GM12878 (cell line): Measurements from ENCODE around the gene TRAPPC2. TPM values are rescaled to one million over a fixed set of nuclear protein-coding genes. Genes with fewer than 3 reads are reported as not detected.
A peak's percentile ranks its signal among the peaks of the same experiment; 100 is the strongest.

Source experiments
- ATAC-seq: fragments of 200-7000 bp; cut with Tn5 transposase; 3 replicates; pipeline ENCODE4 v1.9.1; 2020; ENCODE audit warnings: mild to moderate bottlenecking, moderate library complexity
- Bru-seq: library from RNA; stranded (reverse); fragments of 400-500 nt; gene quantifications from one replicate; lab custom pipeline; 2021; lab: Mats Ljungman, UMichigan
- BruChase-seq, 2 experiments: library from RNA; stranded (reverse); fragments of 400-500 nt; gene quantifications; one replicate each; lab custom pipeline; 2021; lab: Mats Ljungman, UMichigan
- BruUV-seq: library from RNA; stranded (reverse); fragments of 400-500 nt; replicated peaks from 2 replicates; lab custom pipeline; 2021; lab: Mats Ljungman, UMichigan
- CTCF ChIA-PET: fragments of 300-600 bp; sonication (Branson Sonifier 250); formaldehyde crosslinking; extraction: SDS; loops from one replicate; lab custom pipeline; 2021; ENCODE audit warnings: inconsistent platforms; lab: Yijun Ruan, JAX
- POLR2A ChIA-PET: fragments of 350-600 bp; formaldehyde crosslinking; extraction: SDS; loops from one replicate; lab custom pipeline; 2021; ENCODE audit warnings: inconsistent platforms; lab: Charles Lee
- RAD21 ChIA-PET: fragments of 300-600 bp; sonication (Branson Sonifier 250); formaldehyde crosslinking; loops from one replicate; lab custom pipeline; 2023; ENCODE audit warnings: antibody characterized with exemption; ENCODE audit not compliant: unreplicated experiment; lab: Charles Lee
- SMC1A ChIA-PET: fragments of 300-600 bp; sonication (Branson Sonifier 250); formaldehyde crosslinking; loops from one replicate; lab custom pipeline; 2023; ENCODE audit not compliant: unreplicated experiment, uncharacterized antibody; lab: Charles Lee
- DNase-seq: peaks from one replicate; pipeline ENCODE4 v3.0.0-alpha.2; 2011; ENCODE audit warnings: low read depth, low spot score
- FAIRE-seq: peaks from 3 replicates; lab custom pipeline; 2011; peaks lifted over from hg19 to GRCh38; lab: Jason Lieb, UNC
- H2AFZ ChIP-seq: 2 replicates; pipeline ENCODE4 v1.6.0; 2011; ENCODE audit warnings: low read depth, low read length, control low read depth; ENCODE audit not compliant: control insufficient read depth
- H3K27ac ChIP-seq: 2 replicates; pipeline ENCODE4 v1.5.1; 2011; ENCODE audit warnings: control low read depth; ENCODE audit not compliant: control insufficient read depth, insufficient read depth
- H3K27me3 ChIP-seq, 2 experiments: replicated peaks in 1 of 2; 2 replicates each; pipeline versions ENCODE4 v1.6.0 to v1.6.1; 2011; ENCODE audit warnings: low read length in 1 of 2; ENCODE audit not compliant: control insufficient read depth in 2 of 2, insufficient read depth in 2 of 2
- H3K36me3 ChIP-seq, 2 experiments: 2 replicates each; pipeline ENCODE4 v1.5.1; 2011; ENCODE audit warnings: low read length in 1 of 2; ENCODE audit not compliant: control insufficient read depth in 2 of 2, insufficient read depth in 2 of 2
- H3K4me1 ChIP-seq: 2 replicates; pipeline ENCODE4 v1.6.1; 2011; ENCODE audit warnings: mild to moderate bottlenecking, low read length, moderate library complexity, mixed read lengths; ENCODE audit not compliant: control insufficient read depth, insufficient read depth
- H3K4me2 ChIP-seq: 2 replicates; pipeline ENCODE4 v1.6.0; 2011; ENCODE audit warnings: control low read depth; ENCODE audit not compliant: control insufficient read depth, insufficient read depth
- H3K4me3 ChIP-seq: fragments of 200-600 bp; sonication (generic); 2 replicates; pipeline ENCODE4 v1.5.1; 2016
- H3K79me2 ChIP-seq: 2 replicates; pipeline ENCODE4 v1.6.0; 2011; ENCODE audit warnings: low read length; ENCODE audit not compliant: control insufficient read depth, insufficient read depth
- H3K9ac ChIP-seq: 2 replicates; pipeline ENCODE4 v1.8.0; 2011; ENCODE audit warnings: low read length, control low read depth, mixed read lengths; ENCODE audit not compliant: control insufficient read depth, insufficient read depth
- H3K9me3 ChIP-seq: replicated peaks from 3 replicates; pipeline ENCODE4 v1.5.1; 2011; ENCODE audit warnings: mild to moderate bottlenecking, low read length; ENCODE audit not compliant: control insufficient read depth, insufficient read depth
- H4K20me1 ChIP-seq: 2 replicates; pipeline ENCODE4 v1.6.0; 2011; ENCODE audit not compliant: control insufficient read depth, insufficient read depth
- ATF3 ChIP-seq: IDR thresholded peaks from 2 replicates; pipeline ENCODE4 v1.6.1; 2011; ENCODE audit warnings: low read depth, mild to moderate bottlenecking, low read length, moderate library complexity, borderline replicate concordance; ENCODE audit errors: extremely low read depth
- BMI1 ChIP-seq: fragments of 450-650 bp; IDR thresholded peaks from 2 replicates; pipeline ENCODE4 v1.6.1; 2016; ENCODE audit warnings: mild to moderate bottlenecking, moderate library complexity, borderline replicate concordance
- CBX5 ChIP-seq: sonication (generic); IDR thresholded peaks from 2 replicates; pipeline ENCODE4 v1.6.1; 2016; ENCODE audit warnings: low read depth, moderate library complexity, mild to moderate bottlenecking, inconsistent platforms
- CEBPB ChIP-seq, 2 experiments: fragments of 150-350 bp in 1 of 2; IDR thresholded peaks; 2 replicates each; pipeline ENCODE4 v1.6.1; 2012 to 2014; ENCODE audit warnings: low read depth in 2 of 2, low read length in 2 of 2, borderline replicate concordance in 1 of 2, inconsistent platforms in 1 of 2
- IKZF1 ChIP-seq: fragments of 450-650 bp; conservative IDR thresholded peaks from 2 replicates; pipeline ENCODE4 v1.6.1; 2017; ENCODE audit warnings: antibody characterized with exemption, mild to moderate bottlenecking
- IRF3 ChIP-seq: fragments of 450-650 bp; IDR thresholded peaks from 2 replicates; pipeline ENCODE4 v1.6.1; 2014; ENCODE audit warnings: mild to moderate bottlenecking
- PAX5 ChIP-seq: IDR thresholded peaks from 2 replicates; pipeline ENCODE4 v1.6.1; 2011; ENCODE audit warnings: low read depth, low read length, borderline replicate concordance
- PAX8 ChIP-seq: fragments of 450-650 bp; IDR thresholded peaks from 2 replicates; pipeline ENCODE4 v1.6.1; 2017; ENCODE audit warnings: mild to moderate bottlenecking, moderate library complexity
- ZBTB4 ChIP-seq: fragments of 450-650 bp; formaldehyde crosslinking; IDR thresholded peaks from 2 replicates; pipeline ENCODE4 v1.4.0; 2022; ENCODE audit warnings: mild to moderate bottlenecking, moderate library complexity
- ZNF207 ChIP-seq: fragments of 450-650 bp; IDR thresholded peaks from 2 replicates; pipeline ENCODE4 v1.6.1; 2014; ENCODE audit warnings: antibody characterized with exemption, mild to moderate bottlenecking, borderline replicate concordance
- WGBS: methylation state at CpG from one replicate; pipeline ENCODE4 v1.1.6; 2016; ENCODE audit warnings: low lambda C conversion rate; ENCODE audit not compliant: insufficient replicate concordance, insufficient coverage; ENCODE audit errors: missing lambda C conversion rate; 5-methylcytosine and 5-hydroxymethylcytosine counted together
- in situ Hi-C: fragments of 300-500 bp; cut with MboI; formaldehyde crosslinking; loops from 9 replicates; pipeline ENCODE4 v1.14.3; 2018; ENCODE audit warnings: mixed read lengths
- intact Hi-C: fragments of 100-400 bp; cut with micrococcal nuclease; formaldehyde crosslinking; loops from one replicate; pipeline ENCODE4 v1.14.2; 2022; ENCODE audit not compliant: unreplicated experiment
- long read RNA-seq, 2 experiments: library from polyadenylated mRNA; unstranded; transcript quantifications; one replicate each; pipeline ENCODE4 v2.0.0, GENCODE V29; 2019 to 2020
- polyA minus RNA-seq, 3 experiments: library from RNA; depleted of rRNA, polyadenylated mRNA; stranded (reverse); fragments of >200 nt; gene quantifications; 2 replicates each; pipeline ENCODE4 v1.2.3, GENCODE V29; 2011
- polyA plus RNA-seq, 11 experiments: library from polyadenylated mRNA; depleted of rRNA in 4 of 11; unstranded in 6 of 11; stranded (reverse) in 5 of 11; fragments of >200 nt; fragmentation: Nextera tagmentation in 4 of 11; fragmentation: Illumina TruSeq in 1 of 11; extraction: Ambion mirVana in 4 of 11; extraction: Trizol in 1 of 11; gene quantifications; 1 replicate in 1 of 11; 2 replicates in 10 of 11; pipeline versions ENCODE4 v1.2.1 to v1.2.3, GENCODE V29; 2011 to 2016; ENCODE audit warnings: inconsistent platforms in 2 of 11, missing spikeins in 2 of 11, low read depth in 1 of 11
- total RNA-seq, 4 experiments: library from RNA; depleted of rRNA in 3 of 4; stranded (reverse); fragments of >200 nt in 3 of 4; fragmentation: Illumina TruSeq in 1 of 4; extraction: Trizol in 1 of 4; gene quantifications; 2 replicates each; pipeline versions ENCODE4 v1.2.1 to v1.2.3, GENCODE V29; 2013 to 2021

TRAPPC2 gene
- 27.6 and 32.3 TPM in 2 replicates for total RNA-seq (2013; cell fraction: nucleolus; rRNA removed)
- 21.0 and 30.0 TPM in 2 replicates for total RNA-seq (2014; rRNA removed)
- total RNA-seq (2014; rRNA removed; fragmentation: Illumina TruSeq; extraction: Trizol): 24.8 and 26.2 TPM in 2 replicates
- total RNA-seq (2021): 17.5 and 17.8 TPM in 2 replicates
- polyA plus RNA-seq (2011; ENCODE audit: low read depth): 23.8 TPM
- polyA plus RNA-seq (2011; rRNA removed): 28.4 and 30.7 TPM in 2 replicates
- 13.5 and 19.6 TPM in 2 replicates for polyA plus RNA-seq (2011; cell fraction: cytosol; rRNA removed)
- polyA plus RNA-seq (2011; cell fraction: nucleus; rRNA removed): 11.8 and 13.8 TPM in 2 replicates
- polyA plus RNA-seq (2012): 14.5 and 17.8 TPM in 2 replicates
- 14.6 and 23.0 TPM in 2 replicates for polyA plus RNA-seq (2014; fragmentation: Illumina TruSeq; extraction: Trizol)
- 10 to 100 TPM; 18.3 to 27.5 TPM for polyA plus RNA-seq (2014; fragmentation: Nextera tagmentation; extraction: Ambion mirVana)
- polyA plus RNA-seq (2014; rRNA removed): 12.4 and 14.8 TPM in 2 replicates
- polyA plus RNA-seq (2016; fragmentation: Nextera tagmentation; extraction: Ambion mirVana): 10 to 100 TPM; 21.6 to 26.6 TPM
- 15.3 and 18.7 TPM in 2 replicates for polyA minus RNA-seq (2011; rRNA and poly(A)+ RNA removed)
- 10.3 and 13.9 TPM in 2 replicates for polyA minus RNA-seq (2011; cell fraction: cytosol; rRNA and poly(A)+ RNA removed)
- polyA minus RNA-seq (2011; cell fraction: nucleus; rRNA and poly(A)+ RNA removed): 10.0 and 15.9 TPM in 2 replicates
- percentile 83 among the genes with signal in this experiment for Bru-seq, nascent RNA
- BruChase-seq, experiment 1, labeled RNA remaining after a 6-hour chase: percentile 82 among the genes with signal in this experiment
- percentile 79 among the genes with signal in this experiment for BruChase-seq, experiment 2, labeled RNA remaining after a 2-hour chase
- long read RNA-seq, experiment 1, transcript TRAPPC2-201 (5 exons, 2,716 nt): major isoform, 7 of 35 reads
- long read RNA-seq, experiment 1, partial matches to known transcripts: 2 of 35 reads
- long read RNA-seq, experiment 1, other reads (novel, unspliced or antisense): 21 of 35 reads
- long read RNA-seq, experiment 2, transcript TRAPPC2-201 (5 exons, 2,716 nt): major isoform, 18 of 57 reads
- long read RNA-seq, experiment 2, transcript TRAPPC2-203 (6 exons, 2,776 nt): minor isoform, 5 of 57 reads
- long read RNA-seq, experiment 2, partial matches to known transcripts: 16 of 57 reads
- long read RNA-seq, experiment 2, other reads (novel, unspliced or antisense): 17 of 57 reads

GRCh38 chrX:13734278-13735172 lies at the start of gene TRAPPC2, which contains the start of gene OFD1:
TSS of gene TRAPPC2 (minus strand) at chrX:13734620. CDS start at chrX:13719963, 14,657 bp downstream.
TSS of gene OFD1 (plus strand) at chrX:13734748. CDS start at chrX:13735072, 324 bp downstream.
- Histone ChIP-seq H2AFZ (peak within 1 kb of the TSS; percentile 80), H3K79me2 (peaks cover 55% of the 10 kb centered on the region), H3K4me2 (peak within 1 kb of the TSS; percentile 86), H4K20me1 (no peaks in the 10 kb centered on the region), H3K9ac (peak within 1 kb of the TSS; percentile 85), H3K4me3 (peak within 1 kb of the TSS; percentile 78), H3K36me3 (no peaks in the 10 kb centered on the region; a peak in 1 of 4 replicates), H3K4me1 (no peaks in the 10 kb centered on the region), H3K27me3 (no peaks in the 10 kb centered on the region), H3K9me3 (no peaks in the 10 kb centered on the region), H3K27ac (peak within 1 kb of the TSS; percentile 87)
- ChIA-PET SMC1A (interaction anchor here (0.8 to 6.8 kb wide), 17 partner anchors 8 to 295 kb away, joined by 3 to 173 read pairs (median 7); partner anchors contain the start of genes GEMIN8 and RAB9A), CTCF (interaction anchor here (0.7 to 8.2 kb wide), 13 partner anchors 13 to 788 kb away, joined by 3 to 113 read pairs (median 5); no protein-coding TSS in a partner anchor), RAD21 (interaction anchor here (0.7 to 7.9 kb wide), 20 partner anchors 8 to 653 kb away, joined by 3 to 201 read pairs (median 8); partner anchors contain the start of genes GEMIN8 and RAB9A), POLR2A (interaction anchor here (0.6 to 8.3 kb wide), 16 partner anchors 8 to 478 kb away, joined by 3 to 130 read pairs (median 4); partner anchors contain the start of gene RAB9A)
- no TSS peak for BruUV-seq
- FAIRE-seq: peak; percentile 90
- 2% methylated on average over 74 of the region's 75 CpGs for whole genome bisulfite sequencing
- ATAC-seq: peak; percentile 92
- in situ Hi-C loops: no loop called here
- intact Hi-C loops: loop anchor here (2.0 to 5.0 kb wide), 4 partner anchors 44 to 1138 kb away; partner anchors contain the start of genes FANCB and MOSPD2
- DNase-seq: peak; percentile 96
- TF ChIP-seq BMI1 (peak; percentile 56), ATF3 (no peak), ZNF207 (peak; percentile 75), IKZF1 (peak; percentile 84), PAX8 (no peak), ZBTB4 (CRISPR knock-in tag) (no peak), IRF3 (no peak), CEBPB (IDR thresholded peaks at IDR 0.05; ENCODE audit: borderline replicate concordance in 1 of 2, low read depth in 2 of 2, low read length in 2 of 2) (no peak), CBX5 (no peak; the same call in 1 of the 2 replicates), PAX5 (peak; percentile 95)
